Osteoblast (primary cell): ENCODE data around the gene UBIAD1. TPM values are rescaled to one million over a fixed set of nuclear protein-coding genes. Genes with fewer than 3 reads are reported as not detected.
A peak's percentile ranks its signal among the peaks of the same experiment; 100 is the strongest.

Experiments
- DNase-seq: peaks from one replicate; pipeline ENCODE4 v3.0.0; 2011; ENCODE audit warnings: low spot score, mixed read lengths; ENCODE audit not compliant: insufficient read length; ENCODE audit errors: missing footprints
- H2AFZ ChIP-seq: 2 replicates; pipeline ENCODE4 v1.6.0; 2011; ENCODE audit warnings: mild to moderate bottlenecking, low read length
- H3K27ac ChIP-seq: 2 replicates; pipeline ENCODE4 v1.5.1; 2011; ENCODE audit warnings: mild to moderate bottlenecking, low read depth, low read length, moderate library complexity
- H3K27me3 ChIP-seq: 2 replicates; pipeline ENCODE4 v1.6.0; 2012; ENCODE audit warnings: mild to moderate bottlenecking, control low read depth, inconsistent platforms, low read length, moderate library complexity; ENCODE audit not compliant: insufficient read depth
- H3K36me3 ChIP-seq: 2 replicates; pipeline ENCODE4 v1.5.1; 2011; ENCODE audit warnings: mild to moderate bottlenecking, low read length, control low read depth, moderate library complexity; ENCODE audit not compliant: insufficient read depth
- H3K4me1 ChIP-seq: 2 replicates; pipeline ENCODE4 v1.5.1; 2011; ENCODE audit warnings: mild to moderate bottlenecking, low read length, control low read depth, moderate library complexity; ENCODE audit not compliant: insufficient read depth
- H3K4me2 ChIP-seq: 2 replicates; pipeline ENCODE4 v1.6.0; 2011; ENCODE audit warnings: mild to moderate bottlenecking, low read length; ENCODE audit not compliant: insufficient read depth
- H3K4me3 ChIP-seq: fragments of 200-600 bp; sonication (generic); 3 replicates; pipeline ENCODE4 v1.5.1; 2012; ENCODE audit warnings: mild to moderate bottlenecking, low read length, inconsistent platforms; ENCODE audit not compliant: insufficient read depth
- H3K79me2 ChIP-seq: 2 replicates; pipeline ENCODE4 v1.6.0; 2012; ENCODE audit warnings: mild to moderate bottlenecking, low read length, control low read depth, inconsistent platforms; ENCODE audit not compliant: insufficient read depth
- H3K9me3 ChIP-seq: 2 replicates; pipeline ENCODE4 v1.5.1; 2011; ENCODE audit warnings: low read depth, low read length, control low read depth
- H4K20me1 ChIP-seq: 2 replicates; pipeline ENCODE4 v1.6.0; 2012; ENCODE audit warnings: mild to moderate bottlenecking, low read length, control low read depth; ENCODE audit not compliant: insufficient read depth
- CTCF ChIP-seq: IDR thresholded peaks from 2 replicates; pipeline ENCODE4 v1.5.1; 2011; ENCODE audit warnings: mild to moderate bottlenecking, low read depth, low read length, moderate library complexity; ENCODE audit errors: extremely low read depth
- total RNA-seq: library from RNA; depleted of rRNA; stranded (reverse); fragments of >200 nt; gene quantifications from 2 replicates; pipeline ENCODE4 v1.2.3, GENCODE V29; 2012

The UBIAD1 gene
- 10.5 and 11.8 TPM in 2 replicates for total RNA-seq

- Histone ChIP-seq H3K4me3 (peak within 1 kb of the TSS; percentile 95), H2AFZ (peak within 1 kb of the TSS; percentile 98), H3K27ac (peak within 1 kb of the TSS; percentile 67), H3K27me3 (no peaks in the 10 kb centered on the region), H3K4me2 (peak within 1 kb of the TSS; percentile 83), H4K20me1 (no peaks in the 10 kb centered on the region), H3K9me3 (no peaks in the 10 kb centered on the region), H3K4me1 (peaks cover 11% of the 10 kb centered on the region), H3K79me2 (peaks cover 12% of the 10 kb centered on the region), H3K36me3 (no peaks in the 10 kb centered on the region)
- TF ChIP-seq CTCF: no peak
- DNase-seq: peak; percentile 97
Observed at GRCh38 chr1:11272832-11273594, at the start of gene UBIAD1. TSS of gene UBIAD1 (plus strand) at chr1:11273198. CDS start at chr1:11273532, 334 bp downstream.

- no peaks in the 10 kb centered on the region for H3K9me3 ChIP-seq
- H3K79me2 ChIP-seq: no peaks in the 10 kb centered on the region
- TF ChIP-seq CTCF: no peak
- DNase-seq: peak; percentile 53
- H3K4me1 ChIP-seq: no peaks in the 10 kb centered on the region
- peaks cover 42% of the 10 kb centered on the region for H3K36me3 ChIP-seq
- H3K4me2 ChIP-seq: no peak overlapping the region
- H3K4me3 ChIP-seq: no peak overlapping the region
- no peak overlapping the region for H2AFZ ChIP-seq
- H4K20me1 ChIP-seq: no peaks in the 10 kb centered on the region
- no peaks in the 10 kb centered on the region for H3K27me3 ChIP-seq
- no peak overlapping the region for H3K27ac ChIP-seq
Observed at GRCh38 chr1:11227106-11228077, 45.6 kb upstream of the UBIAD1 start.

GRCh38 chr1:11229203-11229602 lies 43.8 kb upstream of the UBIAD1 start:
- H3K4me3 ChIP-seq: no peak overlapping the region
- no peaks in the 10 kb centered on the region for H3K27me3 ChIP-seq
- H3K79me2 ChIP-seq: no peaks in the 10 kb centered on the region
- H3K27ac ChIP-seq: no peak overlapping the region
- no peak for TF ChIP-seq CTCF
- no peak overlapping the region for H3K4me2 ChIP-seq
- no peak for DNase-seq
- no peaks in the 10 kb centered on the region for H3K4me1 ChIP-seq
- H2AFZ ChIP-seq: no peak overlapping the region
- H3K36me3 ChIP-seq: peaks cover 52% of the 10 kb centered on the region
- no peaks in the 10 kb centered on the region for H4K20me1 ChIP-seq
- H3K9me3 ChIP-seq: no peaks in the 10 kb centered on the region

- no peak overlapping the region for H3K4me3 ChIP-seq
- no peaks in the 10 kb centered on the region for H3K4me1 ChIP-seq
- H3K79me2 ChIP-seq: no peaks in the 10 kb centered on the region
- no peak overlapping the region for H3K4me2 ChIP-seq
- H4K20me1 ChIP-seq: no peaks in the 10 kb centered on the region
- H3K27ac ChIP-seq: no peak overlapping the region
- H2AFZ ChIP-seq: no peak overlapping the region
- peaks cover 78% of the 10 kb centered on the region for H3K36me3 ChIP-seq
- no peaks in the 10 kb centered on the region for H3K9me3 ChIP-seq
- no peak for TF ChIP-seq CTCF
- H3K27me3 ChIP-seq: no peaks in the 10 kb centered on the region
- no peak for DNase-seq
Observed at GRCh38 chr1:11233208-11233607, 39.8 kb upstream of the UBIAD1 start.
